ENCODE data around the gene SMIM21. TPM values are rescaled to one million over a fixed set of nuclear protein-coding genes. Genes with fewer than 3 reads are reported as not detected.

The SMIM21 gene
- total and polyA plus RNA-seq, 7 donors = 0.60 TPM; not detected in 6

DNA sequence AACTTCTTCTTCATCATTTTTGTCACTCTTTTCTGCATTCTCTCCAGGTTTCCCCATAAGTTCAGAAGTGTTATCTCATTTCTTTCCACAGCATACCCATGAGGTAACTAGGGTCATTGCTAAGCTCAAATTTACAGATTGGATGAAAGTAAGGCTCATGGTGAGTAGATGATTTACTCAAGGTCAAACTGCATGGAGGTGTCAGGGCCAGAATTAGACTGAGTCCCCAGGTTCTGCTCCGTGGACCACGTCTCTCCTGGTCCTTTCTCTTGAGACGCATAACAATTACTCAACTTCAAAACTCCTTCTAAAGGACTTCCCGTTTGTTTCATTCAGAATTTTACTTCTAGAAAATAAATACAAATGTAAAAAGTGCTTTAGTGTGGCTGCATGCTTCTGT, 43.4 kb downstream of the SMIM21 start:
- no peak overlapping the region for H3K4me3 ChIP-seq
- no peaks in the 10 kb centered on the region for H3K4me1 ChIP-seq
- H3K36me3 ChIP-seq = no peaks in the 10 kb centered on the region
- DNase-seq = no peak
- H3K27me3 ChIP-seq = no peaks in the 10 kb centered on the region
- TF ChIP-seq EP300 (IDR thresholded peaks at IDR 0.05) = no peak
- WGBS, 2 donors = 51 to 77% methylated on average over 4 of the region's 4 CpGs
- intact Hi-C loops (cut with DNase I) = no loop called here
- H3K9me3 ChIP-seq = no peaks in the 10 kb centered on the region
- H3K27ac ChIP-seq = no peak overlapping the region

DNA sequence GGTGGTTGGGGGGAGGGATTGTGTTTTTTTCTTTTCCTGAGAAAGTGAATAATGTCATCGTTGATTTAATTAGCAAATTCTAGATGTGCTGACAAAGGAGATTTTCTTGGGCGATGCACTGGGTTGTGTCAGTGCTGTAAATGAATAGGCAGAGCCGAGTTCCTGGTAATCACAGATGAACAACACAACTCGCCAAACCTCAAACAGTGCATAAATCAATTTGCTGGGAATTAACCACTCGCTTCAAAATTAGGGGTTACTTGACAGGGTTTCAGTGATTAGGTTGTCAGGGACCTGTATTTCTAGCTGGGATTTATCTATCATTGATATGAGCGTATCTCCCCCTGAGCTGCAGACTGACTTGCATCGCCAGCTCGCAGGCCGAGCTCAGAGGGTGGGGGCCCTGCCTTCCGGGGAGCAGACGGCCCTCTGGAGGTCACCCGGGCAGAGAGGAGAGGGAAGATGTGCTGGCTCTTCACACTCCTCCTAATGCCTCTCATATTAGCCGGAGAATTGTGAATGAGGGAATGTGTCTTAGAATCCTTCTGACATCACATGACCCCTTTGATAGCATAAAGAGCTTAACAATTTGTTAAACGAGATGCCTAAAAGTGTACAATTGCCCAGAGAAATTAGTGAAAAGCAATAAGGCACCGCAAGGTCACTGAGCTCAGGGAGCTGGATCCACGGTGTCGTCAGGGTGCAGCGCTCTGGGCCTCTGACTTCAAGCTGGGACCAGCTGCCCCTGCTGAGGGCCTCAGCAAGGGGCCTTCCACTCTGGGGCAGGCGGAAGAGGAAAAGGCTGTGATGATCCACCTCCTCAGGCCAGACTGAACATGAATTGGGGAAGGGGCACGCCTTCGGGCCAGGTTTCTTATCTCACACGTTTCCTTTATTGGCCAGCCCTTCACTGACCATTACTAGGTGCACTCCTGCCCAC, 48.9 kb downstream of the SMIM21 start:
- no peaks in the 10 kb centered on the region for H3K4me1 ChIP-seq
- 79 to 83% methylated on average over 22 of the region's 22 CpGs for WGBS, 2 donors
- H3K9me3 ChIP-seq = no peaks in the 10 kb centered on the region
- H3K27ac ChIP-seq = no peak overlapping the region
- H3K27me3 ChIP-seq = no peaks in the 10 kb centered on the region
- DNase-seq = no peak
- TF ChIP-seq EP300 (IDR thresholded peaks at IDR 0.05) = no peak
- TF ChIP-seq POLR2AphosphoS5 (IDR thresholded peaks at IDR 0.05) = no peak
- TF ChIP-seq, protein P1, sequence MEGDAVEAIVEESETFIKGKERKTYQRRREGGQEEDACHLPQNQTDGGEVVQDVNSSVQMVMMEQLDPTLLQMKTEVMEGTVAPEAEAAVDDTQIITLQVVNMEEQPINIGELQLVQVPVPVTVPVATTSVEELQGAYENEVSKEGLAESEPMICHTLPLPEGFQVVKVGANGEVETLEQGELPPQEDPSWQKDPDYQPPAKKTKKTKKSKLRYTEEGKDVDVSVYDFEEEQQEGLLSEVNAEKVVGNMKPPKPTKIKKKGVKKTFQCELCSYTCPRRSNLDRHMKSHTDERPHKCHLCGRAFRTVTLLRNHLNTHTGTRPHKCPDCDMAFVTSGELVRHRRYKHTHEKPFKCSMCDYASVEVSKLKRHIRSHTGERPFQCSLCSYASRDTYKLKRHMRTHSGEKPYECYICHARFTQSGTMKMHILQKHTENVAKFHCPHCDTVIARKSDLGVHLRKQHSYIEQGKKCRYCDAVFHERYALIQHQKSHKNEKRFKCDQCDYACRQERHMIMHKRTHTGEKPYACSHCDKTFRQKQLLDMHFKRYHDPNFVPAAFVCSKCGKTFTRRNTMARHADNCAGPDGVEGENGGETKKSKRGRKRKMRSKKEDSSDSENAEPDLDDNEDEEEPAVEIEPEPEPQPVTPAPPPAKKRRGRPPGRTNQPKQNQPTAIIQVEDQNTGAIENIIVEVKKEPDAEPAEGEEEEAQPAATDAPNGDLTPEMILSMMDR (IDR thresholded peaks at IDR 0.05) = no peak
- no peak for TF ChIP-seq POLR2A (IDR thresholded peaks at IDR 0.05)
- no peaks in the 10 kb centered on the region for H3K36me3 ChIP-seq
- intact Hi-C loops (cut with DNase I) = no loop called here
- H3K4me3 ChIP-seq = no peak overlapping the region

DNA sequence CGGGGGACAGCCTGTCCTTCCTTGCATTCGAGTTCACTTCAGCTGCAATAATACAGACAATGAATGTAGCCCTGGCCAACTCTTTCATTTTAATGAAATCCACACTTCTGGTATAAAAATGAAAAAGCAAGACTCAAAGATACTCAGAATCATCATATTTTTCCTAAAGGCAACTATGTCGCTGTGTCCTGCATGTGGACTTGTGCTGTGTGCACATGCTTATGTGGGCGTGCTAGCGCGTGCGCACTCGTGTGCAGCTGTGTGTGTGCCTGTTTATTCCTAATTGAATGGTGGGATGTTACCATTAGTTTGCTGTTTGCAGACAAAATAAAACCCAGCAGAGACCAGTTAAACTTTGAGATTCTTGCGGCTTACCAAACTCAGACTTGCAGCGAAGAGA, 49.6 kb downstream of the SMIM21 start:
- no peak for DNase-seq
- intact Hi-C loops (cut with DNase I) = no loop called here
- TF ChIP-seq POLR2AphosphoS5 (IDR thresholded peaks at IDR 0.05) = no peak
- TF ChIP-seq, protein P1 (IDR thresholded peaks at IDR 0.05) = no peak
- no peak for TF ChIP-seq POLR2A (IDR thresholded peaks at IDR 0.05)
- TF ChIP-seq EP300 (IDR thresholded peaks at IDR 0.05) = no peak
- Histone ChIP-seq H3K36me3 (no peaks in the 10 kb centered on the region), H3K27me3 (no peaks in the 10 kb centered on the region), H3K27ac (no peak overlapping the region), H3K4me3 (no peak overlapping the region), H3K4me1 (no peaks in the 10 kb centered on the region), H3K9me3 (no peaks in the 10 kb centered on the region)
- 92 to 94% methylated on average over 10 of the region's 10 CpGs for WGBS, 2 donors

DNA sequence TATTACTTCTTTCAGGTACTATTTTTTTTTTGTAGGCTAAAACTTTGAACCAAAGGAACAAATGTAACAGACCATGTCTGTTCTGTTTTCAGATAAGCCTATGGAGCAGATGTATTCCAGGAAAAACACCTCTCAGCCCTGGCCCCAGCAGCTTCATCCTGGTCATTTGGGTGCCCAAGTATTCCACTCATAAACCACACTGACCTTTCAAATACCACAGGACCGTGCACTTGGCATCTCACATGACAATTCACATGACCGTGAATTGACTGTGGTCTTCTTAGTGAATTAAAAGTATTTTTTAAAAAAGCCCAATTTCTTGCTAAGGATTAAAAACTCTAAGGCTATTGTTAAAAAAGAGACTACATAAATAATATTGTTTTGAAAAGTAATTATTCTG, 50.2 kb downstream of the SMIM21 start:
- Histone ChIP-seq H3K36me3 (no peaks in the 10 kb centered on the region), H3K4me1 (no peaks in the 10 kb centered on the region), H3K27ac (no peak overlapping the region), H3K27me3 (no peaks in the 10 kb centered on the region), H3K9me3 (no peaks in the 10 kb centered on the region), H3K4me3 (no peak overlapping the region)
- TF ChIP-seq POLR2A (IDR thresholded peaks at IDR 0.05) = no peak
- TF ChIP-seq, protein P1 (IDR thresholded peaks at IDR 0.05) = no peak
- TF ChIP-seq POLR2AphosphoS5 (IDR thresholded peaks at IDR 0.05) = no peak
- no peak for TF ChIP-seq EP300 (IDR thresholded peaks at IDR 0.05)
- 63 to 88% methylated on average over 2 of the region's 2 CpGs for WGBS, 2 donors
- intact Hi-C loops (cut with DNase I) = no loop called here
- DNase-seq = no peak

DNA sequence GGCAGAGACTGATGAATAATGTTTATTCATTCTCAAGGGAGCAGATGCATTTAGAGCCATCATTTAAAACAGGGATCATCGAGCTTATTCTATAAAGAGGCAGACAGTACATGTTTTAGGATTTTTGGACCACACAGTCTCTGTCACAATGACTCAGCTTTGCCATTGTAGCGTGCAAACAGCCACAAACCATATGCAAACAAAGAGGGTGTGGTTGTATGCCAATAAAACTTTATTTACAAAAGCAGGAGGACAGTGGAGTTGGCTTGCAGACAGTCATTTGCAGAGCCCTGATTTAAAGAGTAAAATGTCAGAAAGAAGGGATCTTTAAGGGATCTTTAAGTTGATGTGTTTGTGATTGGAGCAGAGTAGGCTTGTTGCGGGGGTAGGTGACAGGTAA, 51.5 kb downstream of the SMIM21 start:
- TF ChIP-seq EP300 (IDR thresholded peaks at IDR 0.05) (no peak), POLR2AphosphoS5 (IDR thresholded peaks at IDR 0.05) (no peak), POLR2A (IDR thresholded peaks at IDR 0.05) (no peak)
- TF ChIP-seq, protein P1 (IDR thresholded peaks at IDR 0.05) = no peak
- 59 to 78% methylated on average over 3 of the region's 3 CpGs for WGBS, 2 donors
- intact Hi-C loops (cut with DNase I) = no loop called here

More for the DNA sequence above, 51.5 kb downstream of the SMIM21 start:
- Histone ChIP-seq H3K27me3 (no peaks in the 10 kb centered on the region), H3K36me3 (no peaks in the 10 kb centered on the region), H3K27ac (no peak overlapping the region), H3K4me3 (no peak overlapping the region), H3K9me3 (no peaks in the 10 kb centered on the region), H3K4me1 (no peaks in the 10 kb centered on the region)
- no peak for DNase-seq
